ENCODE measurements around the gene TYSND1. TPM values are rescaled to one million over a fixed set of nuclear protein-coding genes. Genes with fewer than 3 reads are reported as not detected.

TYSND1 gene
- total and polyA plus RNA-seq, 2 of the 13 experiments (the other 11 are each of a cell fraction or from before 2014, with no cell fraction given): 3.3 to 8.9 TPM

GRCh38 chr10:70109064-70109729 lies 37.3 kb downstream of the TYSND1 start (continued):
- TF ChIP-seq, protein P1, sequence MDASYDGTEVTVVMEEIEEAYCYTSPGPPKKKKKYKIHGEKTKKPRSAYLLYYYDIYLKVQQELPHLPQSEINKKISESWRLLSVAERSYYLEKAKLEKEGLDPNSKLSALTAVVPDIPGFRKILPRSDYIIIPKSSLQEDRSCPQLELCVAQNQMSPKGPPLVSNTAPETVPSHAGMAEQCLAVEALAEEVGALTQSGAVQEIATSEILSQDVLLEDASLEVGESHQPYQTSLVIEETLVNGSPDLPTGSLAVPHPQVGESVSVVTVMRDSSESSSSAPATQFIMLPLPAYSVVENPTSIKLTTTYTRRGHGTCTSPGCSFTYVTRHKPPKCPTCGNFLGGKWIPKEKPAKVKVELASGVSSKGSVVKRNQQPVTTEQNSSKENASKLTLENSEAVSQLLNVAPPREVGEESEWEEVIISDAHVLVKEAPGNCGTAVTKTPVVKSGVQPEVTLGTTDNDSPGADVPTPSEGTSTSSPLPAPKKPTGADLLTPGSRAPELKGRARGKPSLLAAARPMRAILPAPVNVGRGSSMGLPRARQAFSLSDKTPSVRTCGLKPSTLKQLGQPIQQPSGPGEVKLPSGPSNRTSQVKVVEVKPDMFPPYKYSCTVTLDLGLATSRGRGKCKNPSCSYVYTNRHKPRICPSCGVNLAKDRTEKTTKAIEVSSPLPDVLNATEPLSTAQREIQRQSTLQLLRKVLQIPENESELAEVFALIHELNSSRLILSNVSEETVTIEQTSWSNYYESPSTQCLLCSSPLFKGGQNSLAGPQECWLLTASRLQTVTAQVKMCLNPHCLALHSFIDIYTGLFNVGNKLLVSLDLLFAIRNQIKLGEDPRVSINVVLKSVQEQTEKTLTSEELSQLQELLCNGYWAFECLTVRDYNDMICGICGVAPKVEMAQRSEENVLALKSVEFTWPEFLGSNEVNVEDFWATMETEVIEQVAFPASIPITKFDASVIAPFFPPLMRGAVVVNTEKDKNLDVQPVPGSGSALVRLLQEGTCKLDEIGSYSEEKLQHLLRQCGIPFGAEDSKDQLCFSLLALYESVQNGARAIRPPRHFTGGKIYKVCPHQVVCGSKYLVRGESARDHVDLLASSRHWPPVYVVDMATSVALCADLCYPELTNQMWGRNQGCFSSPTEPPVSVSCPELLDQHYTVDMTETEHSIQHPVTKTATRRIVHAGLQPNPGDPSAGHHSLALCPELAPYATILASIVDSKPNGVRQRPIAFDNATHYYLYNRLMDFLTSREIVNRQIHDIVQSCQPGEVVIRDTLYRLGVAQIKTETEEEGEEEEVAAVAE (CRISPR knock-in tag; IDR thresholded peaks at IDR 0.05; ENCODE audit: borderline replicate concordance): 0 out of 2 replicates have a peak, but pooled peaks have one; percentile 46
- TF ChIP-seq ZNF704 (CRISPR knock-in tag; IDR thresholded peaks at IDR 0.05; ENCODE audit: borderline replicate concordance): no peak
- TF ChIP-seq TARDBP (CRISPR knock-in tag; IDR thresholded peaks at IDR 0.05): no peak
- no peak for TF ChIP-seq SOX13 (IDR thresholded peaks at IDR 0.05)
- peak in 1 of 2 experiments; percentile 71; a peak in 2 of 4 replicates for TF ChIP-seq SOX13 (CRISPR knock-in tag; conservative IDR thresholded peaks at IDR 0.05 in 1 of 2, IDR thresholded peaks at IDR 0.05 in 1 of 2)
- TF ChIP-seq ZBTB49 (CRISPR knock-in tag; IDR thresholded peaks at IDR 0.05; ENCODE audit: borderline replicate concordance): no peak
- no peak for TF ChIP-seq ZKSCAN1 (IDR thresholded peaks at IDR 0.05; ENCODE audit: low read length)
- no peak for TF ChIP-seq NFE2 (CRISPR knock-in tag; IDR thresholded peaks at IDR 0.05)
- no peak for TF ChIP-seq ZNF780A (CRISPR knock-in tag; IDR thresholded peaks at IDR 0.05)
- no peak for TF ChIP-seq LBX2 (CRISPR knock-in tag; IDR thresholded peaks at IDR 0.05; ENCODE audit: borderline replicate concordance)
- TF ChIP-seq, protein P2, sequence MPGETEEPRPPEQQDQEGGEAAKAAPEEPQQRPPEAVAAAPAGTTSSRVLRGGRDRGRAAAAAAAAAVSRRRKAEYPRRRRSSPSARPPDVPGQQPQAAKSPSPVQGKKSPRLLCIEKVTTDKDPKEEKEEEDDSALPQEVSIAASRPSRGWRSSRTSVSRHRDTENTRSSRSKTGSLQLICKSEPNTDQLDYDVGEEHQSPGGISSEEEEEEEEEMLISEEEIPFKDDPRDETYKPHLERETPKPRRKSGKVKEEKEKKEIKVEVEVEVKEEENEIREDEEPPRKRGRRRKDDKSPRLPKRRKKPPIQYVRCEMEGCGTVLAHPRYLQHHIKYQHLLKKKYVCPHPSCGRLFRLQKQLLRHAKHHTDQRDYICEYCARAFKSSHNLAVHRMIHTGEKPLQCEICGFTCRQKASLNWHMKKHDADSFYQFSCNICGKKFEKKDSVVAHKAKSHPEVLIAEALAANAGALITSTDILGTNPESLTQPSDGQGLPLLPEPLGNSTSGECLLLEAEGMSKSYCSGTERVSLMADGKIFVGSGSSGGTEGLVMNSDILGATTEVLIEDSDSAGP (CRISPR knock-in tag; IDR thresholded peaks at IDR 0.05; ENCODE audit: borderline replicate concordance): peak; percentile 54; the same call in 1 of the 2 replicates
- no peak for TF ChIP-seq PRDM10 (CRISPR knock-in tag; IDR thresholded peaks at IDR 0.05; ENCODE audit: low read depth)

Measured in HepG2 (cell line).